Measurements from ENCODE around the gene PPP1R18. TPM values are rescaled to one million over a fixed set of nuclear protein-coding genes. Genes with fewer than 3 reads are reported as not detected.

Gene PPP1R18
- total and polyA plus RNA-seq, 9 of the 15 experiments (the other 6 are each of a cell fraction or from before 2014, with no cell fraction given): 12.0 to 99.2 (median 42.6) TPM

- peak; percentile 21 for TF ChIP-seq ZFP36 (IDR thresholded peaks at IDR 0.05; ENCODE audit: low read depth, low read length, partially characterized antibody)
- no peak for TF ChIP-seq EGR1 (conservative IDR thresholded peaks at IDR 0.05)
- no peak; the same call in none of the 2 replicates for TF ChIP-seq FOXK1 (CRISPR knock-in tag; IDR thresholded peaks at IDR 0.05; ENCODE audit: borderline replicate concordance)
- TF ChIP-seq ESRRA (IDR thresholded peaks at IDR 0.05; ENCODE audit: borderline replicate concordance, low read depth): peak; percentile 38
- peak; percentile 61; the same call in 1 of the 2 replicates for TF ChIP-seq ZSCAN29 (IDR thresholded peaks at IDR 0.05)
- no peak for TF ChIP-seq ESRRB (CRISPR knock-in tag; IDR thresholded peaks at IDR 0.05; ENCODE audit: borderline replicate concordance)
- TF ChIP-seq RB1 (IDR thresholded peaks at IDR 0.05; ENCODE audit: low read depth): peak; percentile 62
- TF ChIP-seq ZNF507 (tag; conservative IDR thresholded peaks at IDR 0.05): no peak
- TF ChIP-seq PURB (CRISPR knock-in tag; IDR thresholded peaks at IDR 0.05; ENCODE audit: low read depth): no peak
- TF ChIP-seq CBX5 (IDR thresholded peaks at IDR 0.05; ENCODE audit: borderline replicate concordance, low read depth): no peak
- TF ChIP-seq MAZ (CRISPR knock-in tag; conservative IDR thresholded peaks at IDR 0.05 in 1 of 2, IDR thresholded peaks at IDR 0.05 in 1 of 2): peak; percentile 75 to 80
- peak; percentile 91 for TF ChIP-seq LCOR (CRISPR knock-in tag; IDR thresholded peaks at IDR 0.05)
- TF ChIP-seq ATF3 (IDR thresholded peaks at IDR 0.05): no peak
- TF ChIP-seq ATF3 (CRISPR knock-in tag; conservative IDR thresholded peaks at IDR 0.05): peak; percentile 70; the same call in 1 of the 2 replicates
- TF ChIP-seq SFPQ (IDR thresholded peaks at IDR 0.05; ENCODE audit: low read depth, low read length): no peak
- no peak for TF ChIP-seq NONO (IDR thresholded peaks at IDR 0.05; ENCODE audit: low read depth in 2 of 2, low read length in 1 of 2)
- TF ChIP-seq ZFPM2 (CRISPR knock-in tag; IDR thresholded peaks at IDR 0.05): no peak
- no peak for TF ChIP-seq SNAPC5 (CRISPR knock-in tag; IDR thresholded peaks at IDR 0.05)
- TF ChIP-seq FOS (IDR thresholded peaks at IDR 0.05; ENCODE audit: extremely low read depth, insufficient read length): no peak
- TF ChIP-seq CGGBP1 (CRISPR knock-in tag; IDR thresholded peaks at IDR 0.05): no peak
- TF ChIP-seq EP300 (IDR thresholded peaks at IDR 0.05; ENCODE audit: low read length): peak; percentile 58; the same call in 1 of the 2 replicates
- no peak for TF ChIP-seq ZNF780A (CRISPR knock-in tag; IDR thresholded peaks at IDR 0.05)
- peak; percentile 75 for TF ChIP-seq STAT6 (CRISPR knock-in tag; IDR thresholded peaks at IDR 0.05)
Measured at GRCh38 chr6:30672445-30673253, 13.8 kb downstream of the PPP1R18 start, which contains the start of gene DHX16 (continued).
